ENCODE measurements around the gene SLC35D3.

Gene SLC35D3

GRCh38 chr6:136923116-136923953, 1.2 kb downstream of the SLC35D3 start:
- no peak for TF ChIP-seq CTCF (IDR thresholded peaks at IDR 0.05; ENCODE audit: low read length, missing control alignments)
- H3K4me3 ChIP-seq (replicated peaks; ENCODE audit: low read depth, low read length) = no peak overlapping the region
- DNase-seq (ENCODE audit: low read depth) = no peak

- TF ChIP-seq CTCF (IDR thresholded peaks at IDR 0.05; ENCODE audit: low read length, missing control alignments) = no peak
- H3K4me3 ChIP-seq (replicated peaks; ENCODE audit: low read depth, low read length) = no peak overlapping the region
- no peak for DNase-seq (ENCODE audit: low read depth)
Measured at GRCh38 chr6:136923954-136924673, 2.0 kb downstream of the SLC35D3 start.

GRCh38 chr6:136926383-136926782, 4.3 kb downstream of the SLC35D3 start:
- no peak overlapping the region for H3K4me3 ChIP-seq (replicated peaks; ENCODE audit: low read depth, low read length)
- TF ChIP-seq CTCF (IDR thresholded peaks at IDR 0.05; ENCODE audit: low read length, missing control alignments) = no peak
- DNase-seq (ENCODE audit: low read depth) = no peak

- peak; percentile 34 for TF ChIP-seq CTCF (IDR thresholded peaks at IDR 0.05; ENCODE audit: low read length, missing control alignments)
- no peak overlapping the region for H3K4me3 ChIP-seq (replicated peaks; ENCODE audit: low read depth, low read length)
- peak; percentile 15 for DNase-seq (ENCODE audit: low read depth)
Measured at GRCh38 chr6:136927292-136927691, 5.2 kb downstream of the SLC35D3 start.

GRCh38 chr6:136930528-136930927, 8.4 kb downstream of the SLC35D3 start:
- DNase-seq (ENCODE audit: low read depth) = no peak
- no peak for TF ChIP-seq CTCF (IDR thresholded peaks at IDR 0.05; ENCODE audit: low read length, missing control alignments)
- H3K4me3 ChIP-seq (replicated peaks; ENCODE audit: low read depth, low read length) = no peak overlapping the region

GRCh38 chr6:136932599-136932998, 10.5 kb downstream of the SLC35D3 start:
- no peak for DNase-seq (ENCODE audit: low read depth)
- H3K4me3 ChIP-seq (replicated peaks; ENCODE audit: low read depth, low read length) = no peak overlapping the region
- TF ChIP-seq CTCF (IDR thresholded peaks at IDR 0.05; ENCODE audit: low read length, missing control alignments) = no peak

All from fibroblast of pulmonary artery (primary cell).